Measurements from ENCODE around the gene AKAP6. TPM values are rescaled to one million over a fixed set of nuclear protein-coding genes. Genes with fewer than 3 reads are reported as not detected.

The AKAP6 gene
- total and polyA plus RNA-seq, 5 donors from 2014 or later, result 0.07 to 1.1 (median 0.47) TPM

GRCh38 chr14:32436993-32437392 is 107.9 kb downstream of the AKAP6 start:
- DNase-seq (no peak), ATAC-seq (ENCODE audit: low read depth in 2 of 2) (no peak)
- H3K27ac ChIP-seq (ENCODE audit: insufficient read depth, low read length, poor library complexity, severe bottlenecking), result no peak overlapping the region
- no peaks in the 10 kb centered on the region for H3K4me1 ChIP-seq (ENCODE audit: control insufficient read depth, insufficient read depth, low read length, poor library complexity, severe bottlenecking)
- no peaks in the 10 kb centered on the region for H3K27me3 ChIP-seq (ENCODE audit: control insufficient read depth, insufficient read depth, low read length)
- Mint-ChIP-seq H3K9me3 (peaks cover 0 to 7% (median 0%) of the 10 kb centered on the region in 7 donors), H3K36me3 (peaks cover 4% of the 10 kb centered on the region), H3K27ac (no peak overlapping the region), H3K4me3 (no peak overlapping the region), H3K27me3 (peaks cover 4% of the 10 kb centered on the region), H3K4me1 (no peaks in the 10 kb centered on the region)
- no peaks in the 10 kb centered on the region for H3K9me3 ChIP-seq (ENCODE audit: control insufficient read depth in 2 of 2, low read length in 2 of 2)
- H3K4me3 ChIP-seq (ENCODE audit: low read depth, low read length), result no peak overlapping the region
- no peaks in the 10 kb centered on the region for H3K36me3 ChIP-seq (ENCODE audit: control insufficient read depth, insufficient read depth, low read length)

- no peak overlapping the region for H3K4me3 Mint-ChIP-seq
- Histone ChIP-seq H3K4me1 (ENCODE audit: control insufficient read depth, insufficient read depth, low read length, poor library complexity, severe bottlenecking) (no peaks in the 10 kb centered on the region), H3K4me3 (ENCODE audit: low read depth, low read length) (no peak overlapping the region)
Measured at GRCh38 chr14:32438517-32438916, 109.4 kb downstream of the AKAP6 start.

DNA sequence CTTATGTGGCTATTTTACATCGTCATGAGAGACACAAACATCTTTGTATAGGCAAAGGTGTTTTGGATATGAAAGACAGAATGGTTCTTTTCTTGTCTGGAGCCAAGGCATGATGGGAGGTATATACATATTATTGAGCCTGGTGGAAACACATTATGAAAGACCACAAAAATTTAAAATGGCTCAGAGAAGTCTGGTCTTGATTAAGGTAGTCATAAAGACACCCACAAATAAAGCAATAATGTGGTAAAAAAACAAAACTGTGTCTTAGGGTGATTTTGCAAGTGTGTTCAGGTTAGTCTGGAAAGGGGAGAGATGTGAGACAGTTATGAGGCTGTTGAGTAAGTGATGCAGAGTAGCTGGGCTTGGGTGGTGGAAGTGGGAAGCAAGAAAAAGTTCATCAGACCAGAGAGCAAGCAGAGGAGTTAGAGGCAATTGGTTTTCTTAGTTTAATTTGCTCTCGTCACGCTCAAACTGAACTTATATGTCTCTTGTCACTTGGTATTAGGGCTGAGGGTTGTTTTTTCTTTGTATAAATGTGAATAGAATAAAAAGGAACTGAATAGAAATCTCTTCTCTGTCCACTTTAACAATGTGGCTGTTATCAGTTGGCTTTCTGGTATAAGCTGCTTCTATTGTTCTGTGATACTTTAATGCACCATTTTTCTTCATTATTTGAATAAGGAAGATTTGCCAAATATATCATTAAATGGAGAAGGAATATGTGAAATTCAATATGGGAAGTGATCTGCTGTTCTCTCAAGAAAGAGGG is 115.0 kb downstream of the AKAP6 start:
- Mint-ChIP-seq H3K36me3 (no peaks in the 10 kb centered on the region), H3K4me3 (no peak overlapping the region), H3K4me1 (no peaks in the 10 kb centered on the region), H3K27me3 (no peaks in the 10 kb centered on the region), H3K27ac (no peak overlapping the region), H3K9me3 (peaks cover 0 to 3% (median 2%) of the 10 kb centered on the region in 7 donors)
- no peaks in the 10 kb centered on the region for H3K9me3 ChIP-seq (ENCODE audit: control insufficient read depth in 2 of 2, low read length in 2 of 2)
- ATAC-seq (ENCODE audit: low read depth in 2 of 2) (no peak), DNase-seq (no peak)
- no peak overlapping the region for H3K4me3 ChIP-seq (ENCODE audit: low read depth, low read length)
- no peaks in the 10 kb centered on the region for H3K4me1 ChIP-seq (ENCODE audit: control insufficient read depth, insufficient read depth, low read length, poor library complexity, severe bottlenecking)
- H3K27me3 ChIP-seq (ENCODE audit: control insufficient read depth, insufficient read depth, low read length), result no peaks in the 10 kb centered on the region
- H3K27ac ChIP-seq (ENCODE audit: insufficient read depth, low read length, poor library complexity, severe bottlenecking), result no peak overlapping the region
- H3K36me3 ChIP-seq (ENCODE audit: control insufficient read depth, insufficient read depth, low read length), result no peaks in the 10 kb centered on the region

More at GRCh38 chr14:32438517-32438916, 109.4 kb downstream of the AKAP6 start:
- no peaks in the 10 kb centered on the region for H3K36me3 ChIP-seq (ENCODE audit: control insufficient read depth, insufficient read depth, low read length)
- no peaks in the 10 kb centered on the region for H3K36me3 Mint-ChIP-seq
- DNase-seq (peak in 1 of 3 donors; percentile 10), ATAC-seq (ENCODE audit: low read depth in 2 of 2) (no peak)
- H3K27me3 Mint-ChIP-seq, result no peaks in the 10 kb centered on the region
- no peaks in the 10 kb centered on the region for H3K27me3 ChIP-seq (ENCODE audit: control insufficient read depth, insufficient read depth, low read length)
- H3K4me1 Mint-ChIP-seq, result no peaks in the 10 kb centered on the region
- H3K9me3 ChIP-seq (ENCODE audit: control insufficient read depth in 2 of 2, low read length in 2 of 2), result no peaks in the 10 kb centered on the region
- peaks cover 0 to 7% (median 0%) of the 10 kb centered on the region in 7 donors for H3K9me3 Mint-ChIP-seq
- no peak overlapping the region for H3K27ac ChIP-seq (ENCODE audit: insufficient read depth, low read length, poor library complexity, severe bottlenecking)
- no peak overlapping the region for H3K27ac Mint-ChIP-seq

- H3K36me3 Mint-ChIP-seq, result no peaks in the 10 kb centered on the region
- Histone ChIP-seq H3K9me3 (ENCODE audit: control insufficient read depth in 2 of 2, low read length in 2 of 2) (no peaks in the 10 kb centered on the region), H3K36me3 (ENCODE audit: control insufficient read depth, insufficient read depth, low read length) (no peaks in the 10 kb centered on the region), H3K27ac (ENCODE audit: insufficient read depth, low read length, poor library complexity, severe bottlenecking) (no peak overlapping the region), H3K27me3 (ENCODE audit: control insufficient read depth, insufficient read depth, low read length) (no peaks in the 10 kb centered on the region), H3K4me1 (ENCODE audit: control insufficient read depth, insufficient read depth, low read length, poor library complexity, severe bottlenecking) (no peaks in the 10 kb centered on the region), H3K4me3 (ENCODE audit: low read depth, low read length) (no peak overlapping the region)
- H3K4me3 Mint-ChIP-seq, result no peak overlapping the region
- H3K27me3 Mint-ChIP-seq, result no peaks in the 10 kb centered on the region
- no peak overlapping the region for H3K27ac Mint-ChIP-seq
- H3K9me3 Mint-ChIP-seq, result peaks cover 0 to 5% (median 0%) of the 10 kb centered on the region in 7 donors
- no peak for DNase-seq
- no peak for ATAC-seq (ENCODE audit: low read depth in 2 of 2)
- H3K4me1 Mint-ChIP-seq, result no peaks in the 10 kb centered on the region
Measured at GRCh38 chr14:32447371-32447770, 118.3 kb downstream of the AKAP6 start.

DNA sequence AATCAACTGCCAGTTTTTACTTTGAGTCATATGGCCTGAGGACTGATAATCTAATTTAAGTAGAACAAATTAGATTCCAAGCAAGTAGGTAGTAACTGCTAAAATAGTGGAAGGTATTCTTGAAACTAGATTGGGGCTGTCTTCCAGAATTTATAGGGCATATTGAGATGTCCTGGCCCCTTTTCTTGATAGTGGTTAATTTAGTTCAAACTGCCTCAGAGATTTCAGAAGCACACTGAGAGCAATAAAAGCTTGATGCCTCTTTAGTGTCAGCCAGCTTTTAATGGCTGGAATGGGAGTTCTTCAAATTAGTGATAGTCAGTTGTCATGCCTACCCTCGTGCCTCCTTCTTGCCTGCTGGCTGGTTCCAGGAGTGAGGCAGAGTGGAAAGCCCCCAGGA is 120.5 kb downstream of the AKAP6 start:
- H3K4me1 ChIP-seq (ENCODE audit: control insufficient read depth, insufficient read depth, low read length, poor library complexity, severe bottlenecking), result no peaks in the 10 kb centered on the region
- no peak overlapping the region for H3K27ac ChIP-seq (ENCODE audit: insufficient read depth, low read length, poor library complexity, severe bottlenecking)
- no peaks in the 10 kb centered on the region for H3K27me3 Mint-ChIP-seq
- H3K4me3 ChIP-seq (ENCODE audit: low read depth, low read length), result no peak overlapping the region
- H3K4me3 Mint-ChIP-seq, result no peak overlapping the region
- H3K4me1 Mint-ChIP-seq, result no peaks in the 10 kb centered on the region
- ATAC-seq (ENCODE audit: low read depth in 2 of 2) (no peak), DNase-seq (no peak)
- H3K27ac Mint-ChIP-seq, result no peak overlapping the region
- peaks cover 0 to 5% (median 0%) of the 10 kb centered on the region in 7 donors for H3K9me3 Mint-ChIP-seq
- no peaks in the 10 kb centered on the region for H3K36me3 Mint-ChIP-seq
- no peaks in the 10 kb centered on the region for H3K9me3 ChIP-seq (ENCODE audit: control insufficient read depth in 2 of 2, low read length in 2 of 2)
- H3K36me3 ChIP-seq (ENCODE audit: control insufficient read depth, insufficient read depth, low read length), result no peaks in the 10 kb centered on the region
- no peaks in the 10 kb centered on the region for H3K27me3 ChIP-seq (ENCODE audit: control insufficient read depth, insufficient read depth, low read length)

DNA sequence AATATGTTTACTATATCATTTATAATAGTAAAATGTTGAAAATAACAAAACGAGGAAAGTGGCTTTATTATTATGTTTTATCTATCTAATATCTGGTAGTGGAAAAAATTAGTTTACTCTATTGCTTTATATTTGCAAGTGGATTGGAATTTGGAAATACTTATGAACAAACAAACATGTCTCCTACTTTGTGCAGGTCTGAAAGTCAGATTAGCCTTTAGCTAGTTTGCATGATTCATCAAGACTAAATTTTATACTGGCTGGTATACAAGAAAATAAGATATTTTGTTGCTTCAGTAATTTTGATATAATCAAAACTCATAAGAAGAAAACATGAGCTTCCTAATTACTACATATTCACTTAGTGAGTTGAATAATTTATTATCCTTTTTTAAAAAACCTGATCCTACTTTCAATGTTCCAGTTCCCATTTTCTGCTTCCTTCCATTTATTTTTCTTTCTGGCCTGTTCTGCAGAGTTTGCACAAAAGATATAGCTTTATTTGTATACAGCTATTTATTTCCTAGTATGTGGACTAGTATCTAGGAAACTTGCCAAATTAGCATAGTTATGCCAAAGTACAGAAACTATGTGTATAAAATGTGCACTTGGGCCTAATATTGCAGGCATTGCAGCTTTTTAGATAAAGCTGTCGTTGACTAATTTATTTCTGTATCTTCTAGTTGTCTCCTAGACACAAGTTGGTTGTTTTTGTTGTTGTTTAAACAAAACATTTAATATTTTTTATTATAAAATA is 122.0 kb downstream of the AKAP6 start:
- H3K9me3 Mint-ChIP-seq, result peaks cover 0 to 5% (median 0%) of the 10 kb centered on the region in 7 donors
- H3K4me3 ChIP-seq (ENCODE audit: low read depth, low read length), result no peak overlapping the region
- H3K36me3 Mint-ChIP-seq, result no peaks in the 10 kb centered on the region
- no peaks in the 10 kb centered on the region for H3K27me3 Mint-ChIP-seq
- no peaks in the 10 kb centered on the region for H3K9me3 ChIP-seq (ENCODE audit: control insufficient read depth in 2 of 2, low read length in 2 of 2)
- H3K4me3 Mint-ChIP-seq, result no peak overlapping the region
- no peaks in the 10 kb centered on the region for H3K36me3 ChIP-seq (ENCODE audit: control insufficient read depth, insufficient read depth, low read length)
- ATAC-seq (ENCODE audit: low read depth in 2 of 2) (no peak), DNase-seq (no peak)
- no peak overlapping the region for H3K27ac ChIP-seq (ENCODE audit: insufficient read depth, low read length, poor library complexity, severe bottlenecking)
- no peaks in the 10 kb centered on the region for H3K4me1 Mint-ChIP-seq
- no peaks in the 10 kb centered on the region for H3K27me3 ChIP-seq (ENCODE audit: control insufficient read depth, insufficient read depth, low read length)
- no peak overlapping the region for H3K27ac Mint-ChIP-seq
- H3K4me1 ChIP-seq (ENCODE audit: control insufficient read depth, insufficient read depth, low read length, poor library complexity, severe bottlenecking), result no peaks in the 10 kb centered on the region

DNA sequence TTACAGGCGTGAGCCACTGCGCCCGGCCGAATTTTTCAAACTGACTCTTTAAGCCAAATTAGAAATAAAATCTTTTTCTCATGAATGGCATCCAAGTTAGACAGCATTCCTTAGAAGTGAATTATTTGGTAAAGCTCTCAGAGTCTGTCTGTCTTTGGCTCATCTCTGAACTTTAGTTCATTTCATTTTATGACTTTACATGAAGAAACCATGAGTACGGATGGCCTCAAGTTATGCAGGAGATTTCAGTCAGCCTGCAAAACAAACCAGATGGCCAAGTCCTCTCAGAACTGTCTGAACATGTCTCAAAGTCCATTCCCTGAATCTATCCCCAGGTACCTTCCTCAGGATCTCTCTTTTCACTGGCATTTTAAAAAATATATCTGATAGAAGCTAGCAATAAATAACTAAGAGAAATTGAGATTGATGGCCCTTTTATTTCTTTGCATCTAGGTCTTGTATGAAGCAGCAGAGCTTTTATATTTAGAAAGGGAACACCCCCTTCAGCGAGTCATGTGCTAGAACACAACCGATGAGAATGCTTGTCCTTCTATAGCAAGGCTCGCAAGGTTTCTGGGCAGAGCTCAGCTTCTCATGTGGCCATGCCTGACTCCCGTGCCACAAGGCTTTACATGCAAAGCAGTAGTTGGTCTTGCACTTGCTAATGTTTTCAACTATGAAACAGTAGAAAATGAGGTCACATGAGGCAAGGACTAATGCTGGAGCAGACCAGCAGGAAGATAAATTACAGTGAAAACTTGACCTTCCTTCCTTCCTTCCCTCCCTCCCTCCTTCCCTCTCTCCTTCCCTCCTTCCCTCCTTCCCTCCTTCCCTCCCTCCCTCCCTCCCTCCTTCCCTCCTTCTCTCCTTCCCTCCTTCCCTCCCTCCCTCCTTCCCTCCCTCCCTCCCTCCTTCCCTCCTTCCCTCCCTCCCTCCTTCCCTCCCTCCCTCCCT is 125.0 kb downstream of the AKAP6 start:
- no peaks in the 10 kb centered on the region for H3K36me3 Mint-ChIP-seq
- H3K36me3 ChIP-seq (ENCODE audit: control insufficient read depth, insufficient read depth, low read length), result no peaks in the 10 kb centered on the region
- H3K4me1 Mint-ChIP-seq, result no peaks in the 10 kb centered on the region
- H3K4me3 Mint-ChIP-seq, result no peak overlapping the region
- no peak overlapping the region for H3K27ac Mint-ChIP-seq
- ATAC-seq (ENCODE audit: low read depth in 2 of 2) (no peak), DNase-seq (no peak)
- no peaks in the 10 kb centered on the region for H3K4me1 ChIP-seq (ENCODE audit: control insufficient read depth, insufficient read depth, low read length, poor library complexity, severe bottlenecking)
- no peaks in the 10 kb centered on the region for H3K27me3 ChIP-seq (ENCODE audit: control insufficient read depth, insufficient read depth, low read length)
- H3K27ac ChIP-seq (ENCODE audit: insufficient read depth, low read length, poor library complexity, severe bottlenecking), result no peak overlapping the region
- H3K4me3 ChIP-seq (ENCODE audit: low read depth, low read length), result no peak overlapping the region
- H3K9me3 ChIP-seq (ENCODE audit: control insufficient read depth in 2 of 2, low read length in 2 of 2), result no peaks in the 10 kb centered on the region
- no peaks in the 10 kb centered on the region for H3K27me3 Mint-ChIP-seq
- H3K9me3 Mint-ChIP-seq, result peaks cover 0 to 2% (median 0%) of the 10 kb centered on the region in 7 donors

Data from CD4-positive, CD25-positive, alpha-beta regulatory T cell (primary cell).